RCC 7860 (cell line): ENCODE data around the gene APCDD1L.
"Not testable (repeated sequence)": the region's sequence is repeated elsewhere in the genome, so short reads cannot be mapped to it uniquely, and the experiment has no call there.

Source experiments
- DNase-seq: peaks from one replicate; pipeline ENCODE4 v3.0.0-alpha.2; 2015; ENCODE audit warnings: low spot score
- FAIRE-seq: peaks from 2 replicates; lab custom pipeline; 2012; peaks lifted over from hg19 to GRCh38; lab: Jason Lieb, UNC

APCDD1L gene

GRCh38 chr20:58420798-58421496 is 94.3 kb downstream of the APCDD1L start:
- DNase-seq = peak; percentile 76
- FAIRE-seq = peak; percentile 89

- no peak for FAIRE-seq
These were observed 96.0 kb downstream of the APCDD1L start for GRCh38 chr20:58418949-58419748.

GRCh38 chr20:58417438-58417837 is 97.8 kb downstream of the APCDD1L start:
- DNase-seq = no peak
- FAIRE-seq = no peak

More at GRCh38 chr20:58418949-58419748, 96.0 kb downstream of the APCDD1L start:
- DNase-seq = no peak

GRCh38 chr20:58416835-58417234 is 98.4 kb downstream of the APCDD1L start:
- FAIRE-seq (no peak), DNase-seq (no peak)

- FAIRE-seq = no peak
- no peak for DNase-seq
These were observed 99.1 kb downstream of the APCDD1L start for GRCh38 chr20:58416057-58416456.

GRCh38 chr20:58414786-58415185 is 100.4 kb downstream of the APCDD1L start:
- FAIRE-seq = not testable (repeated sequence)

GRCh38 chr20:58414216-58414615 is 101.0 kb downstream of the APCDD1L start:
- DNase-seq, FAIRE-seq: not testable (repeated sequence)

More at GRCh38 chr20:58414786-58415185, 100.4 kb downstream of the APCDD1L start:
- not testable (repeated sequence) for DNase-seq
